GM10266 (cell line): ENCODE results near the gene PNPLA6.

Experiments
- DNase-seq: peaks from one replicate; pipeline ENCODE4 v3.0.0; 2012; ENCODE audit errors: extremely low spot score
- CTCF ChIP-seq: IDR thresholded peaks from 2 replicates; pipeline ENCODE4 v1.5.1; 2012; ENCODE audit warnings: mild to moderate bottlenecking, low read depth; ENCODE audit not compliant: control insufficient read depth, insufficient read depth; ENCODE audit errors: missing control alignments

Gene PNPLA6

DNA sequence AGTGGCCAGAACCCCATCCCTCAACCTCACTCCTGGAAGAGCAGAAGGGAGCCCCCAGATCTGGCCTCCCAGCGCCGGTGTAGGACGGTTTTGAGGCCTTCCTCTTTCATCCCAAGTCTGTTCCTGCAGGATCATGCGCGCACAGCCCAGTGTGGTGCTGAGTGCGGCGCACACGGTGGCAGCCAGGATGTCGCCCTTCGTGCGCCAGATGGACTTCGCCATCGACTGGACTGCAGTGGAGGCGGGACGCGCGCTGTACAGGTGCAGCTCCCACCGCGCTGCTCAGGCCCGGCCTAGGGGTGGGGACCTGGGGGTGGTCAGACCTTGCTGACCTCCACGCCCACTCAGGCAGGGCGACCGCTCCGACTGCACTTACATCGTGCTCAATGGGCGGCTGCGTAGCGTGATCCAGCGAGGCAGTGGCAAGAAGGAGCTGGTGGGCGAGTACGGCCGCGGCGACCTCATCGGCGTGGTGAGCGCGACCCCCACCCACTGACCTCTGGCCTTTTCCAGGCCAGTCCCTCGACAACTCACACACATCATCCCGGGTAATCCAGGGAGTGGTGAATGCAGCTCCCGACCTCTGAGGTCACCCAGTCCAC is 14.8 kb downstream of the PNPLA6 start:
- no peak for DNase-seq
- no peak for TF ChIP-seq CTCF

- peak; percentile 78 for DNase-seq
- no peak for TF ChIP-seq CTCF
Observed at GRCh38 chr19:7550987-7551761, 15.7 kb downstream of the PNPLA6 start.

DNA sequence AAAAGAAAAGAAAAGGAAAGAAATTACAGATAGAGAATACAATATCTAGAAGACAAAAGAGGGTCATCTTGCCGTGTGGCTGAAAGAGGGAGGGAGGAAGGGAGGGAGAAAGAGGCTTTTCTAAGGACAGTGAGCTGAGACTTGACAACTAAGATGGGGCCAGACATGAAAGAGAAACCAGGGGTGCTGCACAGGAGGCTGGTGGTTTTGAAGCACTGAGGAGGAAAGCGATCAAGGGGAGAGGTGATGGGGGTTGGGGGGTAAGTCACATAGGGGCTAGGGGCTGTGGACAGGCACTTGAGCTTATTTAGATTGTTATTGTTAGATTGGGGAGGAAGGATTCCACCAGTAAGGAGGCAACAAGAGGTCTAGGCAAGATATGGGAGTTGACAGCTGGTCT is 17.3 kb downstream of the PNPLA6 start:
- peak; percentile 65 for DNase-seq
- no peak for TF ChIP-seq CTCF

GRCh38 chr19:7554565-7554964 is 19.0 kb downstream of the PNPLA6 start:
- no peak for TF ChIP-seq CTCF
- DNase-seq, result no peak

DNA sequence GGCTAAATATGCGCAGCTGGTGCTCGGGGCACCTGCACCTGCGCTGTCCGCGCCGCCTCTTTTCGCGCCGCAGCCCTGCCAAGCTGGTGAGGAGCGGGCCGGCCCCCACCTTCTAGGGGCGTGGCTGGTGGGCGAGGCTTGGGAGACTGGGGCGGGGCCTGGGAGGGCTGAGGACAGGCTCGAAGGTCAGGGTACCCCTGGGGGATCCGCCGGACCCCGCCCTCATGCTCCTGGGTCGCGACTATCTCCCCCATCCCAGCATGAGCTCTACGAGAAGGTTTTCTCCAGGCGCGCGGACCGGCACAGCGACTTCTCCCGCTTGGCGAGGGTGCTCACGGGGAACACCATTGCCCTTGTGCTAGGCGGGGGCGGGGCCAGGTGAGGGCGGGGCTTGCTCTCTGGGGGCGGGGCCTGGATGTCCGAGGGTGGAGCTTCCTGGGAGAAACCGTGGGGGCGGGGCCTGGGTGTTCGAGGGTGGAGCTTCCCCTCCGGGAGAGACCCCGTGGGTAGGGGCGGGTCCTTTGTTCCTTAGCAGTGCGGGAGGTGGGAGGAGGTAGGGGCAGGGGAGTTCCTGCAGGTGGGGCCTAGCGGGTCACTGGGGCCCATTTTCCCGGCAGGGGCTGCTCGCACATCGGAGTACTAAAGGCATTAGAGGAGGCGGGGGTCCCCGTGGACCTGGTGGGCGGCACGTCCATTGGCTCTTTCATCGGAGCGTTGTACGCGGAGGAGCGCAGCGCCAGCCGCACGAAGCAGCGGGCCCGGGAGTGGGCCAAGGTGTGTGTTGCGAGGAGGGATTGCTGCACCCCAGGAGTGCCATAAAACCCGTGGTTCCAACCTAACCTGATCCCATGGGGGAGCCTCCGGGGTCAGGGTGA is 19.7 kb downstream of the PNPLA6 start:
- no peak for TF ChIP-seq CTCF
- peak; percentile 64 for DNase-seq

DNA sequence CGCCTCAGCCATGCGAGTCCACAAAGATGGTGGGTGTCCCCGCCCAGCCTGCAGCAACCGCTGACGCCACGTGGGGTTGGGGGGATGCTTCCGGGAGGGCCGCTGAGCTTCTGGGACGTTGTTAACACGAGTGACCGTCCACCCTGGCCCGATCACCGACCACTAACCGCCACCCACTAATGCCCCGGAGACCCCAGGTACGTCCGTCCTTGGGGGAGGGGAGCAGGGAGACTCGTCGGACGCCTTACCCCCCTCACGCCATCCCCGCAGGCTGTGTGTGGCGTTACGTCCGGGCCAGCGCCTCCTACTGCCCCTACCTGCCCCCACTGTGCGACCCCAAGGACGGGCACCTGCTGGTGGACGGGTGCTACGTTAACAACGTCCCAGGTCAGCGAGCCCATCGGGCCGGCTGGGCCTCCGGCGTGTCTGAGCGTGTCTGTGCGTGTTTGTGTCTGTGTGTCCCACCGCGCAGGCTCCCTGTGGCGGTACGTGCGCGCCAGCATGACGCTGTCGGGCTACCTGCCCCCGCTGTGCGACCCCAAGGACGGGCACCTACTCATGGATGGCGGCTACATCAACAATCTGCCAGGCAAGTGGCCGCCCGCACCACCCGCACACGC is 21.3 kb downstream of the PNPLA6 start:
- peak; percentile 15 for DNase-seq
- no peak for TF ChIP-seq CTCF
